ENCODE data around the gene HAUS3.

Gene HAUS3

GRCh38 chr4:2266181-2266580, 24.3 kb upstream of the HAUS3 start (continued):
- TF ChIP-seq PATZ1 (CRISPR knock-in tag; IDR thresholded peaks at IDR 0.05; ENCODE audit: borderline replicate concordance): no peak
- TF ChIP-seq BACH2 (CRISPR knock-in tag; IDR thresholded peaks at IDR 0.05; ENCODE audit: borderline replicate concordance): no peak
- TF ChIP-seq CREB5 (CRISPR knock-in tag; IDR thresholded peaks at IDR 0.05; ENCODE audit: low read depth): no peak
- no peak for TF ChIP-seq OSR1 (CRISPR knock-in tag; IDR thresholded peaks at IDR 0.05)
- TF ChIP-seq ZNF565 (CRISPR knock-in tag; conservative IDR thresholded peaks at IDR 0.05; ENCODE audit: low read depth): no peak
- no peak for TF ChIP-seq TOX (CRISPR knock-in tag; IDR thresholded peaks at IDR 0.05; ENCODE audit: borderline replicate concordance)
- no peak for TF ChIP-seq ZFP30 (CRISPR knock-in tag; IDR thresholded peaks at IDR 0.05)
- no peak for TF ChIP-seq ZNF70 (CRISPR knock-in tag; IDR thresholded peaks at IDR 0.05)
- TF ChIP-seq POU6F1 (CRISPR knock-in tag; IDR thresholded peaks at IDR 0.05; ENCODE audit: borderline replicate concordance, low read depth): no peak
- no peak for TF ChIP-seq SNAI2 (CRISPR knock-in tag; IDR thresholded peaks at IDR 0.05)
- TF ChIP-seq ZNF8 (CRISPR knock-in tag; IDR thresholded peaks at IDR 0.05): no peak
- no peak for TF ChIP-seq CSDC2 (CRISPR knock-in tag; IDR thresholded peaks at IDR 0.05)

GRCh38 chr4:2265113-2266110, 23.5 kb upstream of the HAUS3 start:
- no peak for ATAC-seq
- TF ChIP-seq SNAI2 (CRISPR knock-in tag; IDR thresholded peaks at IDR 0.05): no peak
- no peak for TF ChIP-seq ZFP3 (CRISPR knock-in tag; IDR thresholded peaks at IDR 0.05)
- no peak for TF ChIP-seq OSR1 (CRISPR knock-in tag; IDR thresholded peaks at IDR 0.05)
- TF ChIP-seq BACH2 (CRISPR knock-in tag; IDR thresholded peaks at IDR 0.05; ENCODE audit: borderline replicate concordance): no peak
- TF ChIP-seq ZNF8 (CRISPR knock-in tag; IDR thresholded peaks at IDR 0.05): no peak
- no peak for TF ChIP-seq CREB5 (CRISPR knock-in tag; IDR thresholded peaks at IDR 0.05; ENCODE audit: low read depth)
- TF ChIP-seq ZNF565 (CRISPR knock-in tag; conservative IDR thresholded peaks at IDR 0.05; ENCODE audit: low read depth): no peak
- TF ChIP-seq PATZ1 (CRISPR knock-in tag; IDR thresholded peaks at IDR 0.05; ENCODE audit: borderline replicate concordance): no peak
- TF ChIP-seq ZFP30 (CRISPR knock-in tag; IDR thresholded peaks at IDR 0.05): no peak
- no peak for TF ChIP-seq ESRRG (CRISPR knock-in tag; IDR thresholded peaks at IDR 0.05)
- TF ChIP-seq CSRNP3 (CRISPR knock-in tag; IDR thresholded peaks at IDR 0.05): no peak
- TF ChIP-seq ISL1 (CRISPR knock-in tag; IDR thresholded peaks at IDR 0.05): no peak
- TF ChIP-seq ZNF70 (CRISPR knock-in tag; IDR thresholded peaks at IDR 0.05): no peak
- TF ChIP-seq TSHZ2 (CRISPR knock-in tag; IDR thresholded peaks at IDR 0.05): no peak

Measured in SK-N-SH treated with all-trans-retinoic acid at 6 μM for 48 hours (cell line).